T-helper 2 cell treated with Interferon-gamma antibody and Interleukin-4, amounts not matched to agents 100 ng/mL and 5 ng/mL, for 36 hours (primary cell): ENCODE data around the gene FNDC1. TPM values are rescaled to one million over a fixed set of nuclear protein-coding genes. Genes with fewer than 3 reads are reported as not detected.

ENCODE experiments used
- intact Hi-C: fragments of 100-400 bp; cut with micrococcal nuclease; formaldehyde crosslinking; loops from one replicate; pipeline ENCODE4 v1.15.1; 2023
- total RNA-seq: library from RNA; stranded (reverse); gene quantifications from 2 replicates; pipeline ENCODE4 v1.2.3, GENCODE V29; 2022

The FNDC1 gene
- total RNA-seq, 1 donor from 2014 or later = not detected

DNA sequence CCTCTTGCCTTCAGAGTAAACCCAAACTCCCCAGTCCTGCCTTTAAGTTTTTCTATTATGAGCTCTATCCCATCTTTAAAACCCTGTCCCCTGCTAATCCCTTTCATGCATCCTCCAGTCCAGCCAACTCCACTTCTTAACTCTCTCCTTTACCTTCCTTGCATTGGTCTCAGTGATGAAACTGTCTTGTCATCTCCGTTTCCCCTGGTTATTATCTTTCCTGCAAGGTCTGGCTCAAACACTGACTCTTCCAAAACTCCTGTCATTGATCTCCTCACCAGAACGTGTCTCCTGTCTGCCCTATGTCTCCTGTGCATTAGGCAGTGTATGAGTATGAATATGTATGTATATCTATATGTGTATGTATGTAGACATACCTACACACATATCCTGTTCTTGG is 11.8 kb upstream of the FNDC1 start:
- intact Hi-C loops = no loop called here

DNA sequence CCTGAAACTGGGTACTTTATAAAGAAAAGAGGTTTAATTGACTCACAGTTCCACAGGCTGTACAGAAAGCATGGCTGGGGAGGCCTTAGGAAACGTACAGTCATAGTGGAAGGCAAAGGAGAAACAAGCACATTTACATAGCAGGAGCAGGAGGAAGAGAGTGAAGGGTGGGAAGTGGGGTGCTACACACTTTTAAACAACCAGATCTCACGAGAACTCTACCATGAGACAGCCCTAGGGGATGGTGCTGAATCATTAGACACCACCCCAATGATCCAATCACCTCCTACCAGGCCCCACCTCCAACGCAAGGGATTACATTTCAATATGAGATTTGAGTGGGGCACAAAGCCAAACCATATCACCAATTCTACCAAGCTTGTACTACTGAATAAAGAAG is 7.4 kb upstream of the FNDC1 start:
- intact Hi-C loops = no loop called here

DNA sequence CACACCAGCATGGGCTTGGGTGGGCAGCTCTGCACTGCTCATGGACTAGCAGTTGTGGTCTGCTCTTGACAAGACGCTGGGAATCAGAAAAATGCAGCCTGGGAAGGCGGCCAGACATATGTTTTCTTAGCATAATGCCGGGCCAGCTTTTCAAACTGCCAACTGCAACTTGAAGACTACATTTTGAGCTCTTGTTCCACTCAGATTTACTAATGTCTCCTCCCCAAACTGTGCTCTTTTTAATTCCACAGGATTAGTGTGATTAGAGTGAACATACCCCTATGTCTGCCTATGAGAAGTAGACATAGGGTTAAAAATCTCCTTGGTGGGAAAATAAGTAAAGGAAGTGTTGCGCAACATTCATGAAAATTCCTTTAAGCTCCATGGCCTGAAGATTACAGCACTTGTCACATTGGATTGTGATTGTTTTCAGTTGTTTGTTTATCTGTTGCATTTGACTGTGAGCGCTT is 5.3 kb upstream of the FNDC1 start:
- intact Hi-C loops = no loop called here

DNA sequence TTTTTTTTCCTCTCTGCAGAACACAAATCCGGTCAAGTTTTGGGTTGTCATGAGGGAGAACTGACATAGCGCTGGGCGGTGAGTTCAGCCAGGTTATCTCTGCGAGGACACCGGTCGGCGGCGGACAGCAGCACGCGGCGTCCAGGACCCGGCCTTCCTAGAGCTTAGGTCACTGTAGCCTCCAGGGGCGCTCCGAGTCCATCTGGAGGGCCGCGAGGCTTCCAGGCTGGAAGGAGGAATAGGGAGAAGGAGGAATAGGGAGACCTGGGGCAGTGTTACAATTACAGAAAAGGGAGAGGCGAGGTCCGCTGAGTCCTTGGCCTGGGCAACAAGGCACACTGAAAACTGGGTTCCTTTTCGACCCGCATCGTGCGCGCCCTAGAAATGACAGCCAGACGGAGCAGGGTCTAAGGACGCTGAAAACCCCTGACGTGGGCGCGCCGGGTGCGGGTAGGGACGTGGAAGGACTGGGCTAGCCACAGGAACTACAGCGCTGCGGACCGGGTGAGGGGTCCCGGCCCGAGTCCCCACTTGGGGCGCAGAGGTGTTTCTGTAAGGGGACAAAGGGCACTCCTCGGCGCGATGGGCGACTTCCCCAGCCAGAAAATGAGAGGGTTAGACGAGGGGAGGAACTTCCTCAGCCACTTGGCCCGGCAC is 536 bp upstream of the FNDC1 start:
- intact Hi-C loops = loop anchor here (2.0 kb wide), 1 partner anchor 294 kb away; no protein-coding TSS in a partner anchor

DNA sequence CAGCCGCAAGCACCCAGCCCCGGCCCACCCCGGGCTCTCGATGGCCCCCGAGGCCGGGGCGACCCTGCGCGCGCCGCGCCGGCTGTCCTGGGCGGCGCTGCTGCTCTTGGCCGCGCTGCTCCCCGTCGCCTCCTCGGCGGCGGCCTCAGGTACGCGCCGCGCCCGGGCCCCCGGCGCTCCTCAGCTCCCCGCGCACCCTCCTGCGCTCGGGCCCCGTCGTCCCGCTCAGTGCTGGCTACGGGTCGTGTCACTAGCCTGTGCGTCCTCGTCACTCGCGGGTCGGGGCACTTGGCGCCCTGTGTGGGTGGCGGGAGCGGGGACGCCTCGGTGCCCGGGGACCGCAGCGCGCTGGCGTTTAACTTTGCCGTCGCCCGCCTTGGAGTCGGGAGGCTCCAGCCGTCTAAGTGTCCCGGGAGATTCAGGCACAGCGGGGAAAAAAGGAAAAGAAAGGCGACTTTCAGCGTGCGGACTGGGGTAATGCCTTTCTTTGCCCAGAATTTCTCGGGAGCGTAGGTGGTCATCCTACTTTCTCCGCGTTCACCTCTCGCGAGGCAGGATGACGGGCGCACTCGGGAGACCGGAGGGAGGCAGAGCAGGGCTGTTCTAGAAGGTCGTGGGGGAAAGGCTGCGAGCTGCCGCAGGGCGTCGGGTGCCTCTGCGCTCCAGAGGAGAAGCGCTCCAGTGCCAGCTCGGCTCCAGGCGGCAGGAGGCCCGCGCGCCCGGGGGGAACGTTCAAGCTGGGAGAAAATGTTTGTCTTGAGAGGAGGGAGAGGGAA is 545 bp downstream of the FNDC1 start:
- intact Hi-C loops = loop anchor here (2.0 kb wide), 1 partner anchor 293 kb away; no protein-coding TSS in a partner anchor

DNA sequence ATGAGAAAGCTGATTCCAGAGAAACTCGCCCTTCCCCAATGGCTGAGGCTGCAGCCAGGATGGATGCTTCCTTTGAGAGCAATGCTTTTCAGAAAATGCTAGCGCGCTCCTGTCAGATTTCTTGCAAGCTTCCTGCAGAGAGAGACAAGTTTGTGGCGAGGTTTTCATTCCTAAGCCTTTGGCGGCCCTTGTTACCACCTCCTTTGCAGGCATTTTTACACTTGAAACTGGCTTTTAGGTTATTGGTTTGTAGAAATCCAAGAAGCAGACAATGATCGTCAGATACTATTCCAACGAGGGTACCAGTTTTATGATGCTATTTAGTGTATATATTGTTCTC is 1.1 kb downstream of the FNDC1 start:
- intact Hi-C loops = no loop called here

DNA sequence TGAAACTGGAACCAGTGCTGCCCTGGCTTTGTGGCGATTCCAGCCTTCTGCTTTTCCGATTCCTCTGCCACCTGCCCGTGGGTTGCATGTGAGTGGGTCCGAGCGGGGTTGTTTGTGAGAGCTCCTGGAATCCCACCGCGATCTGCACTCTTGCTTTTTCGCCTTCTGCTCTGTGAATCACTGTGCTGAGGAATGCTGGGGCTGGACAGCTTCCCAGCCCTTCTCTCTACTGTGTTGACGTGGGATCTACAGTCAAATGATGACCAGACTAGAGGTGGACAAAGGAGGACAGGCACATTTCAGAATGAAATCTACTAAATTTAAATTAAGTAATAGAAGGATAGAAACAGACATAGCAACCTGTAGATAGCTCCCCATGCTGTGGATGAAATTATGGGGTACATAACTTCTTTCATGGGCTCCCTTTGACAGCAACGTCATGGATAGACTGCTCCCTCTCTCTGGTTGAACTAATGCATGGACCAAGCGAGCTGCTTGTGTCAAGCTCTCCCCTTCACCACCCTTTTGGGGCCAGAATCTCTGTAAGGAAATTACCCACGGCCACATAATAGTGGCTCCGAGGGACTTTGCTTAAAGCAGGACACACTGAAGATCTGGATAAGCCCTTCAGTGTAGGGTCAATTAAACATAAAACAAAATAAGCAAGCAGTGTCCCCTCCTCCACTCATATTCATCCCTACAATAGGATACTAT is 2.0 kb downstream of the FNDC1 start:
- intact Hi-C loops = no loop called here

DNA sequence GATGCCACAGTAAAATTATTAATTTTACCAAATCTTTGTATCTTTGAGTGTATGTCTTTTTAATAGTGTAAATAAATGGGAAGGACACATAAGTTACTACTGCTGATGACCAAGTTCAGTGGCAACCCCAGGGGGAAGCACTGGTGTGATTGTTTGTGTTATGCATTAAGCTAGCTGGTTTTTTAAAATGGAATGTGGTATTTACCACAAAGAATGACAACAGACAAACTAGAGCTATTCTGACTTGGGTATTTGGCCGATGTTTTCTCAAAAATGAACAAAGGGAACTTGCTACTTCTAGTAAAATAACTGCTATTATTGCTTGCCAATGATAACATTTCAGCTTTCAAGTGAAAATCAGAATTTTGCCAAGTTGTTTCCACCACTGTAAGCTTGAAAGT is 2.9 kb downstream of the FNDC1 start:
- intact Hi-C loops = no loop called here

DNA sequence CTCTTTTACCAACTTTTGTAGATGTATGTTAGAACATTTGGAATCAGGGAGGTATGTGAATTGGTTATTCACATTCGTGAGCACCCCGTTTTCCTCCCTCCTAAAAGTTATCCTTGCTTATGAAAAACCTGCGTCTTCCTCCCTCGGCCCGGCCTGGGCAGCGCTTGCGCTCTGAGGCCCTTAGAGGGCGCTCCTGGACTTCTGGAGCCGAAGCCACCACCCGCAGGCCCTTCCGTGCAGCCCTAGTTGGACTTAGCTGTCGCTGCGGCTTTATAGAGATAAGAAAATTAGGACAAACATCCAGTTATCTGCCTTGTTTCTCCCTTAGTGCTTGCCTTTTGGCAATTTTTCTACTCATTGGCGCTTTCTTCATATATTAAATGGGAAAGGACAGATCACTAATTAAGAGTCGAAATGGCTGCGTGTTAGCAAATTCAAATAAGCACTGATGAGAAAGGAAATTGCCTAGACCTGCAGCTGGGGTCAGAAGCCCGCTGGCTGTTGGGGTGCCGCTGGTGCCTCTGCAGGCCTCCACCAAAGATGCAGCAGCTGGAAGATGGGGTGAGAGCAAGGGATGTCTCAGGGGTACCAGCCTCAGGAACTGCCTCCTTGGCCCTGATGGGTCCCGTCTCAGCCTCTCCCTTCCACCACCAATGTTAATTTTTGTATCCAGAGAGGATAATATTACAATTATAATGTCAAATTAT is 5.2 kb downstream of the FNDC1 start:
- intact Hi-C loops = loop anchor here (2.0 kb wide), 1 partner anchor 480 kb away; no protein-coding TSS in a partner anchor

DNA sequence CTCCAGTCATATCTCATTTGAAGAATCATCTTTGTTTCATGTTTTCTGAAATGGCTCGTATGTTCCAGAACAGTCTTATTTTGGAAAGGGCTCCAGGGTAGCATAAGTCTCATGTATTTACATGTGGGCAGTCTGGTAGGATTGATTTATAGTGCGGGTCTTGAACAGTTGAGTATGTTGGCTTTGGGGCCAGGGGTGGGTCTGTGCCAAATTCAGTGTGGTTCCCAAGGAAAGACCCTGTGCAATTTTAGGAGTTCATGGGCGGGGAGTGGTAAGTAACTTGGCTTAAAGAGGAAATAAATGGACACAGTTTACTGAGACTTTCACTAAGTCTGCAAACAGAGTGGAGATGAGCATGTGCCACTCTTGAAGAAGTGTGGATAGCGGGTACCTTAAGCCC is 7.7 kb downstream of the FNDC1 start:
- intact Hi-C loops = no loop called here

DNA sequence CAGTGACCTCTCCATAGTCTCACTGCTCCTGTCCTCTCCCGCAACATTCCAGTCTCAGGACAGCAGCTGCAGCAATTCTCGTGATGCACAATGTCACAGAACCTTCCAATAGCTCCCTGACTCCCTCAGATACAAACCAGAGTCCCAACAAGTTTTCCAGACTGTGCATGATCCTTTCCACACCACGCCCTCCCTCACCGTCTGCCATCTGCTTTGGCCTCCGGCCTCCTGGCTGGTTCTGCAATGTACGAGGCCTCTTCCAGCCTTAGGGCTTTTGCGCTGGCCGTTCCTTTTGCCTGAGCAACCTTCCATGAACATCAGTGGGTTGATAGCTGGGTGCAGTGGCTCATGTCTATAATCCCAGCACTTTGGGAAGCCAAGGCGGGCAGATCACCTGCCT is 9.6 kb downstream of the FNDC1 start:
- intact Hi-C loops = no loop called here

DNA sequence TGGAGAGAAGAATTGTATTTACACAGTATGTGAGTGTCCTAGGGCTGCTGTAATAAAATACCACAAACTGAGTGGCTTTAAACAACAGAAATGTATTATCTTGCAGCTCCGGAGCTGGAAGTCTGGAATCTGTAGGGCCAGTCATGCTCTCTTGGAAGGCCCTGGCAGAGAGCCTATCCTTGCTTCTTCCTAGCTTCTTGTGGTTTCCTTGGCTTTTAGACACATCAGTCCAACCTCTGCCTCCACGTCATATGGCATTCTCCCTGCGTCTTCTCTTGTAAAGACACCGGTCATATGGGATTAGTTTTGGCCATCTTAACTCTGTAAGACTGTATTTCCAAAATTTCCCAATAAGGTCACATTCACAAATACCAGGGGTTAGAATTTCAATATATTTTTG is 10.8 kb downstream of the FNDC1 start:
- intact Hi-C loops = no loop called here

DNA sequence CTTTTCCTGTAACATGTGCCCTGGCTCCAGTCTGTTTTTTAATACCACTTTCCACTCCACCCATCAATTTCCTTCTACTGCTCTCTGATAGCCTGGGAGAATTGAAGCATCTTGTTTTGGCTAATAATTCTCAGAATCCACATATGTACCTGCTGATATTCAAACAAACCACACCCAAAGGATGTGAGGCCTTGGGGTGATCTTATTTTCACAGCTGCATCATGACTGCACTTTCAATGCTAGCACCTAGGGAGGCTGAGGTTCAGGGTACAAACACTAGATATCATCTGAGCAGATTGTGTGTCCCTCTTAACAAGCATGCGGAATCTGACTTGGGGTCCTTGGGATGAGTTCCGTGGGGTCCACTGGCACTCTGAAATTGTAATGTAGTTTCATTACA is 12.7 kb downstream of the FNDC1 start:
- intact Hi-C loops = no loop called here

DNA sequence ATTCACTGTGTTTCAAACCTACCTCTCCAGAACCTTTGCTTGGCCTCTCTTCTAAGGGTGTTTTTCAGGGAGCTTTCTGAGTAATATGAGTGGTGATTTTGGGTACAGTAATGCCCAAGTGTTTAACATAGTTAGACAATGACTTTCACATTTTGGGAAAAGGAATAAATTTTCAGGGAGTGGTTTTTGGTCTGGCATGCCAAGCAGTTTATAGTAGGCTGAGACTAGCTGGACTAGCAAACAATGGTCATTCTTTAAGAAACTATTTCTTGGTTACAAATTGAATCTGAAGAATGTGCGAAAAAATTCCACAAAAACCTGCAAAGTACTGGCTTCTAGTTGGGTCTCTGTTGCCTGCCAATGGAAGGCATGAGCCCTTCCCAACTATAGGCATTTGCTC is 15.4 kb downstream of the FNDC1 start:
- intact Hi-C loops = no loop called here

DNA sequence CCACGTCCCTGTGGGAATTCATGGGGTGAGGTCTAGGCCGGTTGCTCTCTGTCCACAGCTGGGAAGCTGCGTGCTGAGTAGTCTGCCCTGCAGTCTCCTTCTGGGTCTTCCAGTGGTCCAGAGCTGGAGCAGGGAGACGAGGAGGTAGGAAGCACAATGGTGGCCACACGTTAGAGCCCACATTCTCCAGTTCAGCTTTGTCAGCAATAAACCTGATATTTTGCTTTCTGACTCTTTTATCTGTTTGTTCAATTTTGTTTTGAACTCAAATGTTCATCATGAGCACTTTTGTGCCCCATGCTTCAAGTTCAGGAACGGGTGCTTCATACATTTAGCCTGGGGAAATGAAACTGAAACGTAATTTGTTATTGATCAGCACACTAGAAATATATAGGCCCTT is 21.3 kb downstream of the FNDC1 start:
- intact Hi-C loops = no loop called here

DNA sequence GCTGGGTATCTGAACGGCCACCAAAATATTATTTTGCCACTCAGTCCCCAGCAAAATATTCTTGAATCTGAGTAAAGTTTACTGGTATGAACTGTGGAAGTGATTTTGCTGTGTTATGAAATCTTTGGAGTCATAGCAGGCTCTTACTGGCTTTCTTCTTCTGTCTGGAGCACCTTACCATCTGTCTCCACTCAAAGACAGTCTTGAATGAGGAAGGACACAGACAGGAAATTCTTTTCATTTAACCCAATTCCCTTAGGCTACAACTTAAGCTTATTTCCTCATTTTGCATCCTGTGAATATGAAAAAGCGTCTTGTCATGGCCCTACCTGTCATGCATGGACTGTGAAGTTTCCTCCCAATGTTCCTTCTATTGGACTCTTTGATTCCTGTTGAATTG is 24.7 kb downstream of the FNDC1 start:
- intact Hi-C loops = no loop called here

DNA sequence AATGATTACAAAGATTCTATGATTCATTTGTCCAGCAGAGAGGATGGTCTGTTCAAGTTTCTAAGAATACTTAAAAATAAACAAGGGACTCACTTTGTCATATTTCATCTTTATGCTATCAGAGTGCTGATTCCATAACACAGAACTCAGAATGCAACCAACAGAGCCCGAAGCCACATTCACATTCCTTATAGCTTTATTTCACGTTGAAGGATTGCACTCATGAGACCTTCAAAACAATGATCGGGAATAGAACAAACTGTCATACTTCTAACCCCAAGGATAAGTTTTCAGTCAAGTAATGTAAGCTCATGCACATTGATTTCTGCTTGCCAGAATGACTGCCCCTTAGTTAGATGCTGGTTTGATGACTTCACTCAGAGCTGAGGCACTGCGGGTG is 25.2 kb downstream of the FNDC1 start:
- intact Hi-C loops = no loop called here

DNA sequence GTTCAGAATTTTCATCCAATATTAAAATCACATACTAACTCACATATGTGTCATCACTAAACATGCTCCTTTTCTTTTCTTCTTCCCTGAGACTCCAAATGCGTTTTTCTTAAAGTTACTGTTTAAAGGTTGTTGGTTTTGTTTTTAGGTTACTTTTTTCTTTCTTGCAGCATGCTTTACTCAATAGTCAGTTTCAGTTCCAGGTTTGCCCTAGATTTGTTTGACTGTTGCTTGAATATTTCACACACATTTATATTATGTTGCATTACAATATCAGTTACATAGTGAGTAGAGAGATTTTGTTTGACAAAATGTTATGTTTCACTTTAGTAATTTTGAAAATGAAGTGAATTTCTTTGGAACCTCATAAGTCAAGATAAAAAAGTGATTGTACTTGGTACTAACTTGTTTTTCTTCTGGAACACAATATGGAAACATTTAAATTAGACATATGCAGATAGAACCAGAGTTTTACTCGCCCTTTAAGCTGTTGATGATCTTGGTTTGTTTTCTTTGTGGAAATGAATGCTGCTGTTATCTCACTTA is 27.3 kb downstream of the FNDC1 start:
- intact Hi-C loops = no loop called here

DNA sequence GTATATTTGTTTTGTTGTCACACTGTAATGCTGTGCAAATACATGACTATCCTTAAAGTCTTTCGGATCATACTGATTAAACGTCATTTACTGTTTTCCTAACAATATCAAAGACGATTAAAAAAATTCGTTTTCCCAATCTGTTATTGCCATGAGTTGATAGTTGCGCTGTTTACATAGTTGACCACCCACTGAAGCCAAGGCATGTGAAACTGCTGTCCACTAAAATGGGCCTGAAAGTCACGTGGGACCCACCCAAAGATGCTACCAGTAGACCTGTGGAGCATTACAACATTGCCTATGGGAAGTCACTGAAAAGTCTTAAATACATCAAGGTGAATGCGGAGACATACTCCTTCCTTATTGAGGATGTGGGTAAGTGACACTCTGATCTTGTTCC is 28.1 kb downstream of the FNDC1 start:
- intact Hi-C loops = no loop called here

DNA sequence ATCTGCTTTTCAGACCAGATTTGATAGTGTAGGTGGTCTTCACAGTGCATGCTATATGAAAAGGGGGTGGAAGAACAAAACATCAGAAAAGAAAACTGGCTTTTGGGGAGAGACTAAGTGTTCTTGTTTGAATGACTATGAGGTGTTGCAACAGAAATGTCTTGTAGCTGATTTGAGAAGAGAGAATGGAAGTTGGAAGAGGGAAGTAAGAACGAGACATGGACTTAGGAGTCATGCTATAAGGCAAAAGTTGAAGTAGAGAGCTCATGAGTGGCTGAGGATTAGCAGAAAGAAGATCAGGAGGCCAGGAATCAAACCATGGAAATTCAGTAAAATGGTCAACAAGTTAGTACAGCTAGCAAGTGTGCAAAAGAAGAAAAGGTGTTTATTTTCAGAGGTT is 32.1 kb downstream of the FNDC1 start:
- intact Hi-C loops = no loop called here

DNA sequence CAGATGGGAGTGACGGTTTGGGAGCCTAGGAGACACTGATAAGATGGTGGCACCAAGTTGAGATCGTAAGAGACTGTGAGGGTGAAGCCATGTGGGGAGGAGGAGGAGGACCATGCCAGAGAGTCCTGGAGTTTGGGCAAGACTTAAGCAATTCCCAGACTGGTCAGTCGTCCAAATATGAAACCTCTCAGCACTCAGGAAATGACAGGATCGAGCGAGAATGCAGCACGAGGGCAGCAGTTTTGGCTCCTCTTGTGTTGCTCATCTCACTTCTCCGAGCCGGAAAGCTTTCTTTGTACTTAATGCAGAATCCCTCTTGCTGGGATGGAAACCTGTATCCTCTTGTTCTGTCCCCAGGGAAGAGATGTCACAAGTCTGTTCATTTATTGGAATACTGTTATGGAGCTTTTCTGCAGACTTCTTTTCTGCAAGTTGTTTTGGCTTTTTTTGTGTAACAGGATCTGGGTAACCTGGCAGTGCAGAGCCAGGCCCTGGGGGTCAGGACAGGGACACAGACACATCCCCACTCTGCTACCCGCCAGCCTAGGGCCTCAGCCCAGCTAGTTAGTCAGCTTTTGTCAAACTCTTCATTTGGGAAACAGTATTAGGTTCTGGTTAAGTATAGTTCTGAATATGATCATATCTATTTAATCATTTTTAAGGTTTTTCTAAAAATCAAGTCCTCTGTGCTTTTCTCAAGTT is 34.3 kb downstream of the FNDC1 start:
- intact Hi-C loops = no loop called here
